Measurements from ENCODE around the gene KY. TPM values are rescaled to one million over a fixed set of nuclear protein-coding genes. Genes with fewer than 3 reads are reported as not detected.

KY gene
- total and polyA plus RNA-seq, 9 of the 15 experiments (the other 6 are each of a cell fraction or from before 2014, with no cell fraction given): not detected

GRCh38 chr3:134623615-134624245, 27.1 kb downstream of the KY start:
- Histone ChIP-seq H3K9me3 (replicated peaks; ENCODE audit: control insufficient read depth, insufficient read depth, low read depth, low read length) (no peaks in the 10 kb centered on the region), H3K9ac (ENCODE audit: insufficient read depth in 1 of 2, low read depth in 2 of 2, low read length in 2 of 2) (no peak overlapping the region), H3K4me1 (replicated peaks in 1 of 2; ENCODE audit: control insufficient read depth in 2 of 2, insufficient read depth in 2 of 2, low read length in 2 of 2) (no peaks in the 10 kb centered on the region), H3K79me2 (ENCODE audit: control insufficient read depth, insufficient read depth, low read length) (no peaks in the 10 kb centered on the region), H2AFZ (ENCODE audit: low read depth, low read length) (no peak overlapping the region), H3K27me3 (ENCODE audit: control insufficient read depth in 2 of 2, insufficient read depth in 2 of 2, low read length in 2 of 2) (peaks cover 0 to 7% of the 10 kb centered on the region in 2 experiments; a peak in 2 of 5 replicates), H3K36me3 (ENCODE audit: control insufficient read depth, insufficient read depth, low read length) (no peaks in the 10 kb centered on the region), H3K4me3 (no peak overlapping the region), H3K4me2 (ENCODE audit: insufficient read depth, low read length) (no peak overlapping the region), H4K20me1 (replicated peaks; ENCODE audit: control insufficient read depth, insufficient read depth, low read length) (no peaks in the 10 kb centered on the region), H3K27ac (ENCODE audit: extremely low read depth, low read depth, low read length) (no peak overlapping the region), H3K9me1 (ENCODE audit: control insufficient read depth, insufficient read depth, low read length) (no peaks in the 10 kb centered on the region)
- ATAC-seq (no peak), DNase-seq (ENCODE audit: extremely low read depth in 1 of 4, low spot score in 3 of 4) (no peak), FAIRE-seq (no peak)
- no TSS peak for BruUV-seq (replicated peaks)
- POLR2A ChIA-PET: no interaction called here
- CTCF ChIA-PET (ENCODE audit: low intra/inter-chr PET ratio): no interaction called here
- intact Hi-C loops (cut with micrococcal nuclease) (no loop called here), in situ Hi-C loops (cut with MboI) (no loop called here)
- WGBS (ENCODE audit: insufficient coverage, low coverage, missing lambda C conversion rate): 0% methylated on average over 7 of the region's 7 CpGs
- TF ChIP-seq RFX7 (CRISPR knock-in tag; IDR thresholded peaks at IDR 0.05) (no peak), SMARCE1 (IDR thresholded peaks at IDR 0.05) (no peak), ESRRB (CRISPR knock-in tag; IDR thresholded peaks at IDR 0.05; ENCODE audit: borderline replicate concordance) (no peak), ATF2 (CRISPR knock-in tag; IDR thresholded peaks at IDR 0.05) (no peak), CCNT2 (IDR thresholded peaks at IDR 0.05; ENCODE audit: borderline replicate concordance, extremely low read depth, insufficient read length, low read depth, low read length) (no peak), BRF1 (IDR thresholded peaks at IDR 0.05; ENCODE audit: borderline replicate concordance, extremely low read depth, insufficient read length) (no peak), CBX2 (IDR thresholded peaks at IDR 0.05; ENCODE audit: insufficient read depth, low read length, poor library complexity, severe bottlenecking) (no peak), ZNF146 (CRISPR knock-in tag; IDR thresholded peaks at IDR 0.05; ENCODE audit: unreplicated experiment) (no peak), NFE2 (IDR thresholded peaks at IDR 0.05; ENCODE audit: low read depth) (no peak), C11orf30 (IDR thresholded peaks at IDR 0.05; ENCODE audit: low read depth) (no peak), XRCC3 (IDR thresholded peaks at IDR 0.05) (no peak), CEBPB (tag; IDR thresholded peaks at IDR 0.05) (no peak), PTBP1 (IDR thresholded peaks at IDR 0.05; ENCODE audit: low read depth, low read length) (no peak), EP300 (IDR thresholded peaks at IDR 0.05; ENCODE audit: low read length) (no peak)
- TF ChIP-seq, protein P1, sequence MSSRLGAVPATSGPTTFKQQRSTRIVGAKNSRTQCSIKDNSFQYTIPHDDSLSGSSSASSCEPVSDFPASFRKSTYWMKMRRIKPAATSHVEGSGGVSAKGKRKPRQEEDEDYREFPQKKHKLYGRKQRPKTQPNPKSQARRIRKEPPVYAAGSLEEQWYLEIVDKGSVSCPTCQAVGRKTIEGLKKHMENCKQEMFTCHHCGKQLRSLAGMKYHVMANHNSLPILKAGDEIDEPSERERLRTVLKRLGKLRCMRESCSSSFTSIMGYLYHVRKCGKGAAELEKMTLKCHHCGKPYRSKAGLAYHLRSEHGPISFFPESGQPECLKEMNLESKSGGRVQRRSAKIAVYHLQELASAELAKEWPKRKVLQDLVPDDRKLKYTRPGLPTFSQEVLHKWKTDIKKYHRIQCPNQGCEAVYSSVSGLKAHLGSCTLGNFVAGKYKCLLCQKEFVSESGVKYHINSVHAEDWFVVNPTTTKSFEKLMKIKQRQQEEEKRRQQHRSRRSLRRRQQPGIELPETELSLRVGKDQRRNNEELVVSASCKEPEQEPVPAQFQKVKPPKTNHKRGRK (tag; IDR thresholded peaks at IDR 0.05): no peak
- TF ChIP-seq, protein P2, sequence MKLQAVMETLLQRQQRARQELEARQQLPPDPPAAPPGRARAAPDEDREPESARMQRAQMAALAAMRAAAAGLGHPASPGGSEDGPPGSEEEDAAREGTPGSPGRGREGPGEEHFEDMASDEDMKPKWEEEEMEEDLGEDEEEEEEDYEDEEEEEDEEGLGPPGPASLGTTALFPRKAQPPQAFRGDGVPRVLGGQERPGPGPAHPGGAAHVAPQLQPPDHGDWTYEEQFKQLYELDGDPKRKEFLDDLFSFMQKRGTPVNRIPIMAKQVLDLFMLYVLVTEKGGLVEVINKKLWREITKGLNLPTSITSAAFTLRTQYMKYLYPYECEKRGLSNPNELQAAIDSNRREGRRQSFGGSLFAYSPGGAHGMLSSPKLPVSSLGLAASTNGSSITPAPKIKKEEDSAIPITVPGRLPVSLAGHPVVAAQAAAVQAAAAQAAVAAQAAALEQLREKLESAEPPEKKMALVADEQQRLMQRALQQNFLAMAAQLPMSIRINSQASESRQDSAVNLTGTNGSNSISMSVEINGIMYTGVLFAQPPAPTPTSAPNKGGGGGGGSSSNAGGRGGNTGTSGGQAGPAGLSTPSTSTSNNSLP (IDR thresholded peaks at IDR 0.05; ENCODE audit: borderline replicate concordance, low read depth, low read length): no peak
- TF ChIP-seq, protein P3, sequence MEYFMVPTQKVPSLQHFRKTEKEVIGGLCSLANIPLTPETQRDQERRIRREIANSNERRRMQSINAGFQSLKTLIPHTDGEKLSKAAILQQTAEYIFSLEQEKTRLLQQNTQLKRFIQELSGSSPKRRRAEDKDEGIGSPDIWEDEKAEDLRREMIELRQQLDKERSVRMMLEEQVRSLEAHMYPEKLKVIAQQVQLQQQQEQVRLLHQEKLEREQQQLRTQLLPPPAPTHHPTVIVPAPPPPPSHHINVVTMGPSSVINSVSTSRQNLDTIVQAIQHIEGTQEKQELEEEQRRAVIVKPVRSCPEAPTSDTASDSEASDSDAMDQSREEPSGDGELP (CRISPR knock-in tag; IDR thresholded peaks at IDR 0.05; ENCODE audit: borderline replicate concordance): no peak
- TF ChIP-seq, protein P4, sequence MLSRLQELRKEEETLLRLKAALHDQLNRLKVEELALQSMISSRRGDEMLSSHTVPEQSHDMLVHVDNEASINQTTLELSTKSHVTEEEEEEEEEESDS (CRISPR knock-in tag; IDR thresholded peaks at IDR 0.05): no peak

Measured in K562 (cell line).